HCT116 (cell line): ENCODE measurements around the gene PKD2L1.

ENCODE experiments used
- EZH2 ChIP-seq: fragments of 200-600 bp; sonication (generic); IDR thresholded peaks from 2 replicates; pipeline ENCODE4 v1.6.1; 2017; ENCODE audit warnings: antibody characterized with exemption, mixed run types
- FOSL1 ChIP-seq: IDR thresholded peaks from 2 replicates; pipeline ENCODE4 v1.6.1; 2012; ENCODE audit warnings: low read depth
- MAX ChIP-seq: IDR thresholded peaks from 2 replicates; pipeline ENCODE4 v1.6.1; 2012
- POLR2A ChIP-seq: IDR thresholded peaks from 2 replicates; pipeline ENCODE4 v1.7.0; 2011; ENCODE audit warnings: borderline replicate concordance; ENCODE audit not compliant: insufficient read depth, insufficient read length; ENCODE audit errors: extremely low read depth
- POLR2AphosphoS5 ChIP-seq: IDR thresholded peaks from 2 replicates; pipeline ENCODE4 v1.6.1; 2011; ENCODE audit warnings: mild to moderate bottlenecking, low read depth, low read length, moderate library complexity
- SIN3A ChIP-seq: IDR thresholded peaks from 2 replicates; pipeline ENCODE4 v1.6.1; 2012; ENCODE audit warnings: low read depth
- SRF ChIP-seq: IDR thresholded peaks from 2 replicates; pipeline ENCODE4 v1.6.1; 2012; ENCODE audit warnings: low read depth
- TCF7L2 ChIP-seq: IDR thresholded peaks from 2 replicates; pipeline ENCODE4 v1.7.0; 2011; ENCODE audit warnings: borderline replicate concordance, inconsistent platforms; ENCODE audit not compliant: insufficient read depth, insufficient read length; ENCODE audit errors: extremely low read depth
- YY1 ChIP-seq: IDR thresholded peaks from 2 replicates; pipeline ENCODE4 v1.6.1; 2011; ENCODE audit warnings: low read length, low read depth, moderate library complexity, mild to moderate bottlenecking; ENCODE audit not compliant: insufficient replicate concordance; ENCODE audit errors: extremely low read depth
- TF ChIP-seq, protein P1 (sequence below), 3 experiments: fragments of 200-600 bp in 1 of 3; sonication (generic) in 1 of 3; IDR thresholded peaks in 2 of 3; conservative IDR thresholded peaks in 1 of 3; 2 replicates each; pipeline ENCODE4 v1.5.1; 2012 to 2017; ENCODE audit warnings: low read depth in 2 of 3, low read length in 2 of 3, antibody characterized with exemption in 1 of 3, borderline replicate concordance in 1 of 3, control low read depth in 1 of 3, mild to moderate bottlenecking in 1 of 3, mixed read lengths in 1 of 3, mixed run types in 1 of 3, moderate library complexity in 1 of 3; ENCODE audit not compliant: insufficient read depth in 1 of 3
- TF ChIP-seq, protein P2 (sequence below): IDR thresholded peaks from 2 replicates; pipeline ENCODE4 v1.6.1; 2012; ENCODE audit warnings: low read depth

GRCh38 chr10:100315615-100316014, 14.4 kb downstream of the PKD2L1 start:
- TF ChIP-seq, protein P1, sequence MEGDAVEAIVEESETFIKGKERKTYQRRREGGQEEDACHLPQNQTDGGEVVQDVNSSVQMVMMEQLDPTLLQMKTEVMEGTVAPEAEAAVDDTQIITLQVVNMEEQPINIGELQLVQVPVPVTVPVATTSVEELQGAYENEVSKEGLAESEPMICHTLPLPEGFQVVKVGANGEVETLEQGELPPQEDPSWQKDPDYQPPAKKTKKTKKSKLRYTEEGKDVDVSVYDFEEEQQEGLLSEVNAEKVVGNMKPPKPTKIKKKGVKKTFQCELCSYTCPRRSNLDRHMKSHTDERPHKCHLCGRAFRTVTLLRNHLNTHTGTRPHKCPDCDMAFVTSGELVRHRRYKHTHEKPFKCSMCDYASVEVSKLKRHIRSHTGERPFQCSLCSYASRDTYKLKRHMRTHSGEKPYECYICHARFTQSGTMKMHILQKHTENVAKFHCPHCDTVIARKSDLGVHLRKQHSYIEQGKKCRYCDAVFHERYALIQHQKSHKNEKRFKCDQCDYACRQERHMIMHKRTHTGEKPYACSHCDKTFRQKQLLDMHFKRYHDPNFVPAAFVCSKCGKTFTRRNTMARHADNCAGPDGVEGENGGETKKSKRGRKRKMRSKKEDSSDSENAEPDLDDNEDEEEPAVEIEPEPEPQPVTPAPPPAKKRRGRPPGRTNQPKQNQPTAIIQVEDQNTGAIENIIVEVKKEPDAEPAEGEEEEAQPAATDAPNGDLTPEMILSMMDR (IDR thresholded peaks at IDR 0.05 in 2 of 3, conservative IDR thresholded peaks at IDR 0.05 in 1 of 3; ENCODE audit: borderline replicate concordance in 1 of 3, insufficient read depth in 1 of 3, low read depth in 2 of 3, low read length in 2 of 3): no peak
- TF ChIP-seq POLR2AphosphoS5: no peak
- no peak for TF ChIP-seq POLR2A
- no peak for TF ChIP-seq EZH2
- no peak for TF ChIP-seq SIN3A
- no peak for TF ChIP-seq MAX
- TF ChIP-seq, protein P2, sequence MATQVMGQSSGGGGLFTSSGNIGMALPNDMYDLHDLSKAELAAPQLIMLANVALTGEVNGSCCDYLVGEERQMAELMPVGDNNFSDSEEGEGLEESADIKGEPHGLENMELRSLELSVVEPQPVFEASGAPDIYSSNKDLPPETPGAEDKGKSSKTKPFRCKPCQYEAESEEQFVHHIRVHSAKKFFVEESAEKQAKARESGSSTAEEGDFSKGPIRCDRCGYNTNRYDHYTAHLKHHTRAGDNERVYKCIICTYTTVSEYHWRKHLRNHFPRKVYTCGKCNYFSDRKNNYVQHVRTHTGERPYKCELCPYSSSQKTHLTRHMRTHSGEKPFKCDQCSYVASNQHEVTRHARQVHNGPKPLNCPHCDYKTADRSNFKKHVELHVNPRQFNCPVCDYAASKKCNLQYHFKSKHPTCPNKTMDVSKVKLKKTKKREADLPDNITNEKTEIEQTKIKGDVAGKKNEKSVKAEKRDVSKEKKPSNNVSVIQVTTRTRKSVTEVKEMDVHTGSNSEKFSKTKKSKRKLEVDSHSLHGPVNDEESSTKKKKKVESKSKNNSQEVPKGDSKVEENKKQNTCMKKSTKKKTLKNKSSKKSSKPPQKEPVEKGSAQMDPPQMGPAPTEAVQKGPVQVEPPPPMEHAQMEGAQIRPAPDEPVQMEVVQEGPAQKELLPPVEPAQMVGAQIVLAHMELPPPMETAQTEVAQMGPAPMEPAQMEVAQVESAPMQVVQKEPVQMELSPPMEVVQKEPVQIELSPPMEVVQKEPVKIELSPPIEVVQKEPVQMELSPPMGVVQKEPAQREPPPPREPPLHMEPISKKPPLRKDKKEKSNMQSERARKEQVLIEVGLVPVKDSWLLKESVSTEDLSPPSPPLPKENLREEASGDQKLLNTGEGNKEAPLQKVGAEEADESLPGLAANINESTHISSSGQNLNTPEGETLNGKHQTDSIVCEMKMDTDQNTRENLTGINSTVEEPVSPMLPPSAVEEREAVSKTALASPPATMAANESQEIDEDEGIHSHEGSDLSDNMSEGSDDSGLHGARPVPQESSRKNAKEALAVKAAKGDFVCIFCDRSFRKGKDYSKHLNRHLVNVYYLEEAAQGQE: no peak
- no peak for TF ChIP-seq FOSL1
- TF ChIP-seq YY1: no peak
- TF ChIP-seq SRF: no peak
- TF ChIP-seq TCF7L2: no peak
